Measurements from ENCODE around the gene CADPS2.

- TF ChIP-seq, protein P1, sequence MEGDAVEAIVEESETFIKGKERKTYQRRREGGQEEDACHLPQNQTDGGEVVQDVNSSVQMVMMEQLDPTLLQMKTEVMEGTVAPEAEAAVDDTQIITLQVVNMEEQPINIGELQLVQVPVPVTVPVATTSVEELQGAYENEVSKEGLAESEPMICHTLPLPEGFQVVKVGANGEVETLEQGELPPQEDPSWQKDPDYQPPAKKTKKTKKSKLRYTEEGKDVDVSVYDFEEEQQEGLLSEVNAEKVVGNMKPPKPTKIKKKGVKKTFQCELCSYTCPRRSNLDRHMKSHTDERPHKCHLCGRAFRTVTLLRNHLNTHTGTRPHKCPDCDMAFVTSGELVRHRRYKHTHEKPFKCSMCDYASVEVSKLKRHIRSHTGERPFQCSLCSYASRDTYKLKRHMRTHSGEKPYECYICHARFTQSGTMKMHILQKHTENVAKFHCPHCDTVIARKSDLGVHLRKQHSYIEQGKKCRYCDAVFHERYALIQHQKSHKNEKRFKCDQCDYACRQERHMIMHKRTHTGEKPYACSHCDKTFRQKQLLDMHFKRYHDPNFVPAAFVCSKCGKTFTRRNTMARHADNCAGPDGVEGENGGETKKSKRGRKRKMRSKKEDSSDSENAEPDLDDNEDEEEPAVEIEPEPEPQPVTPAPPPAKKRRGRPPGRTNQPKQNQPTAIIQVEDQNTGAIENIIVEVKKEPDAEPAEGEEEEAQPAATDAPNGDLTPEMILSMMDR (IDR thresholded peaks at IDR 0.05 in 4 of 5, conservative IDR thresholded peaks at IDR 0.05 in 1 of 5): no peak
- TF ChIP-seq POLR2A (IDR thresholded peaks at IDR 0.05): no peak
Measured at GRCh38 chr7:122682815-122683550, 203.3 kb downstream of the CADPS2 start.
